K562 (cell line): Measurements from ENCODE around the gene ARHGEF12.

Experiments
- ARID2 ChIP-seq: fragments of 450-650 bp; IDR thresholded peaks from 2 replicates; pipeline ENCODE4 v1.6.1; 2017; ENCODE audit warnings: antibody characterized with exemption, mild to moderate bottlenecking
- CTCF ChIP-seq, 3 experiments: IDR thresholded peaks in 2 of 3; conservative IDR thresholded peaks in 1 of 3; 2 replicates each; pipeline ENCODE4 v1.5.1; 2011 to 2012; ENCODE audit warnings: low read length in 3 of 3, mild to moderate bottlenecking in 3 of 3, control low read depth in 2 of 3, improper control_type of control experiment in 1 of 3, inconsistent platforms in 1 of 3, low read depth in 1 of 3, mixed read lengths in 1 of 3, moderate library complexity in 1 of 3; ENCODE audit not compliant: insufficient read depth in 2 of 3
- DDX20 ChIP-seq: fragments of 450-650 bp; IDR thresholded peaks from 2 replicates; pipeline ENCODE4 v1.6.1; 2016; ENCODE audit warnings: missing genetic modification characterization, low read depth, mild to moderate bottlenecking, missing compliant biosample characterization, moderate library complexity
- EZH2 ChIP-seq: IDR thresholded peaks from 2 replicates; pipeline ENCODE4 v1.6.1; 2012; ENCODE audit warnings: low read depth, mild to moderate bottlenecking, inconsistent platforms, low read length, borderline replicate concordance
- FOSL1 ChIP-seq: fragments of 200-800 bp; sonication (Bioruptor generic); conservative IDR thresholded peaks from 2 replicates; pipeline ENCODE4 v1.6.1; 2016; ENCODE audit warnings: missing genetic modification characterization, missing compliant biosample characterization
- HDAC2 ChIP-seq: fragments of 450-650 bp; IDR thresholded peaks from 2 replicates; pipeline ENCODE4 v1.6.1; 2016; ENCODE audit warnings: mild to moderate bottlenecking
- HOXB6 ChIP-seq: fragments of 250-450 bp; sonication (Bioruptor Pico); IDR thresholded peaks from 2 replicates; pipeline ENCODE4 v1.5.1; 2022; ENCODE audit warnings: mild to moderate bottlenecking, borderline replicate concordance
- TAF1 ChIP-seq: IDR thresholded peaks from 2 replicates; pipeline ENCODE4 v1.6.1; 2011; ENCODE audit warnings: mild to moderate bottlenecking, low read length, moderate library complexity; ENCODE audit not compliant: insufficient read depth, control insufficient read depth, severe bottlenecking; ENCODE audit errors: extremely low read depth
- ZBED1 ChIP-seq: IDR thresholded peaks from 2 replicates; pipeline ENCODE4 v1.6.1; 2014
- ZFP36 ChIP-seq: fragments of 150-350 bp; IDR thresholded peaks from 2 replicates; pipeline ENCODE4 v1.6.1; 2018; ENCODE audit warnings: low read length, low read depth; ENCODE audit not compliant: partially characterized antibody
- ZNF512 ChIP-seq: IDR thresholded peaks from 2 replicates; pipeline ENCODE4 v1.6.1; 2016; ENCODE audit warnings: missing genetic modification characterization, missing compliant biosample characterization
- TF ChIP-seq, protein P1 (sequence below), 2 experiments: fragments of 450-650 bp; formaldehyde crosslinking in 1 of 2; IDR thresholded peaks; 2 replicates each; pipeline versions ENCODE4 v1.4.0 to v1.6.1; 2014 to 2020; ENCODE audit warnings: mild to moderate bottlenecking in 2 of 2, borderline replicate concordance in 1 of 2, low read depth in 1 of 2
- TF ChIP-seq, protein P2 (sequence below): sonication (generic); formaldehyde crosslinking; IDR thresholded peaks from 2 replicates; pipeline ENCODE4 v1.8.1; 2023; ENCODE audit warnings: mild to moderate bottlenecking, missing genetic modification reagents, moderate library complexity

DNA sequence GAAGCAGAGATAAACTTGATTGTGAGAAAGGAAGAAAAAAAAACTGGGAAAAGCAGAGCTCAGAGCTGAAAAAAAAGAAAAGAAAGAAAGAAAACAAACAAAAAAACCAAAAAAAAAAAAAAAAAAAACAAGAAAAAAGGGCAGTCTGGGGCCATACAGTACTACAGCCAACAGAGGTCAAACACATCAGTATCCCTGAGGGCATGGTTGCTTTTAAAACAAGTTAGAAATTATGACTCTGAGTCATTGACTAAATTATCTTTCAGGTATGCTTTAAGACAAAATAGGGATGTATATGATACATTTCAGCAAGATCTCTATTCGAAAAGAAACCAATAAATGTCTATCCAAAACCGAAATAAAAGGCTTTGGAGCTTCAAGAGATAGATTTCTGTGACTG lies 48.2 kb upstream of the ARHGEF12 start:
- TF ChIP-seq TAF1 (no peak), HOXB6 (no peak), ARID2 (no peak), EZH2 (no peak), FOSL1 (no peak), CTCF (IDR thresholded peaks at IDR 0.05 in 2 of 3, conservative IDR thresholded peaks at IDR 0.05 in 1 of 3; ENCODE audit: insufficient read depth in 2 of 3, low read depth in 1 of 3, low read length in 3 of 3) (no peak), HDAC2 (no peak), ZFP36 (no peak), ZNF512 (tag) (no peak; the same call in 1 of the 2 replicates), ZBED1 (no peak), DDX20 (no peak)
- TF ChIP-seq, protein P1, sequence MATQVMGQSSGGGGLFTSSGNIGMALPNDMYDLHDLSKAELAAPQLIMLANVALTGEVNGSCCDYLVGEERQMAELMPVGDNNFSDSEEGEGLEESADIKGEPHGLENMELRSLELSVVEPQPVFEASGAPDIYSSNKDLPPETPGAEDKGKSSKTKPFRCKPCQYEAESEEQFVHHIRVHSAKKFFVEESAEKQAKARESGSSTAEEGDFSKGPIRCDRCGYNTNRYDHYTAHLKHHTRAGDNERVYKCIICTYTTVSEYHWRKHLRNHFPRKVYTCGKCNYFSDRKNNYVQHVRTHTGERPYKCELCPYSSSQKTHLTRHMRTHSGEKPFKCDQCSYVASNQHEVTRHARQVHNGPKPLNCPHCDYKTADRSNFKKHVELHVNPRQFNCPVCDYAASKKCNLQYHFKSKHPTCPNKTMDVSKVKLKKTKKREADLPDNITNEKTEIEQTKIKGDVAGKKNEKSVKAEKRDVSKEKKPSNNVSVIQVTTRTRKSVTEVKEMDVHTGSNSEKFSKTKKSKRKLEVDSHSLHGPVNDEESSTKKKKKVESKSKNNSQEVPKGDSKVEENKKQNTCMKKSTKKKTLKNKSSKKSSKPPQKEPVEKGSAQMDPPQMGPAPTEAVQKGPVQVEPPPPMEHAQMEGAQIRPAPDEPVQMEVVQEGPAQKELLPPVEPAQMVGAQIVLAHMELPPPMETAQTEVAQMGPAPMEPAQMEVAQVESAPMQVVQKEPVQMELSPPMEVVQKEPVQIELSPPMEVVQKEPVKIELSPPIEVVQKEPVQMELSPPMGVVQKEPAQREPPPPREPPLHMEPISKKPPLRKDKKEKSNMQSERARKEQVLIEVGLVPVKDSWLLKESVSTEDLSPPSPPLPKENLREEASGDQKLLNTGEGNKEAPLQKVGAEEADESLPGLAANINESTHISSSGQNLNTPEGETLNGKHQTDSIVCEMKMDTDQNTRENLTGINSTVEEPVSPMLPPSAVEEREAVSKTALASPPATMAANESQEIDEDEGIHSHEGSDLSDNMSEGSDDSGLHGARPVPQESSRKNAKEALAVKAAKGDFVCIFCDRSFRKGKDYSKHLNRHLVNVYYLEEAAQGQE (IDR thresholded peaks at IDR 0.05; ENCODE audit: borderline replicate concordance): no peak
- TF ChIP-seq, protein P1 (CRISPR knock-in tag; IDR thresholded peaks at IDR 0.05; ENCODE audit: low read depth): no peak
- TF ChIP-seq, protein P2, sequence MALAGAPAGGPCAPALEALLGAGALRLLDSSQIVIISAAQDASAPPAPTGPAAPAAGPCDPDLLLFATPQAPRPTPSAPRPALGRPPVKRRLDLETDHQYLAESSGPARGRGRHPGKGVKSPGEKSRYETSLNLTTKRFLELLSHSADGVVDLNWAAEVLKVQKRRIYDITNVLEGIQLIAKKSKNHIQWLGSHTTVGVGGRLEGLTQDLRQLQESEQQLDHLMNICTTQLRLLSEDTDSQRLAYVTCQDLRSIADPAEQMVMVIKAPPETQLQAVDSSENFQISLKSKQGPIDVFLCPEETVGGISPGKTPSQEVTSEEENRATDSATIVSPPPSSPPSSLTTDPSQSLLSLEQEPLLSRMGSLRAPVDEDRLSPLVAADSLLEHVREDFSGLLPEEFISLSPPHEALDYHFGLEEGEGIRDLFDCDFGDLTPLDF (CRISPR knock-in tag): no peak
